Epithelial cell of proximal tubule (primary cell): ENCODE results near the gene TCERG1L. TPM values are rescaled to one million over a fixed set of nuclear protein-coding genes. Genes with fewer than 3 reads are reported as not detected.

Source experiments
- DNase-seq: peaks from one replicate; pipeline ENCODE4 v3.0.0-alpha.2; 2011; ENCODE audit warnings: low read depth
- H3K4me3 ChIP-seq: 2 replicates; pipeline ENCODE4 v1.5.1; 2011; ENCODE audit warnings: low read depth, mild to moderate bottlenecking, low read length
- CTCF ChIP-seq: conservative IDR thresholded peaks from 2 replicates; pipeline ENCODE4 v1.5.1; 2012; ENCODE audit warnings: low read depth, mild to moderate bottlenecking, low read length
- total RNA-seq: library from RNA; depleted of rRNA; stranded (reverse); fragments of >200 nt; gene quantifications from 2 replicates; pipeline ENCODE4 v1.2.3, GENCODE V29; 2015

TCERG1L gene
- total RNA-seq, 1 donor from 2014 or later = not detected

- no peak for TF ChIP-seq CTCF
- DNase-seq = no peak
- no peak overlapping the region for H3K4me3 ChIP-seq
Measured at GRCh38 chr10:131205556-131205955, 106.0 kb downstream of the TCERG1L start.

GRCh38 chr10:131204406-131205152, 106.9 kb downstream of the TCERG1L start:
- no peak for DNase-seq
- TF ChIP-seq CTCF = no peak
- no peak overlapping the region for H3K4me3 ChIP-seq

GRCh38 chr10:131203456-131204357, 107.8 kb downstream of the TCERG1L start:
- no peak overlapping the region for H3K4me3 ChIP-seq
- no peak for DNase-seq
- TF ChIP-seq CTCF = no peak

GRCh38 chr10:131202990-131203389, 108.5 kb downstream of the TCERG1L start:
- DNase-seq = no peak
- TF ChIP-seq CTCF = no peak
- no peak overlapping the region for H3K4me3 ChIP-seq

GRCh38 chr10:131201741-131202515, 109.6 kb downstream of the TCERG1L start:
- TF ChIP-seq CTCF = no peak
- H3K4me3 ChIP-seq = no peak overlapping the region
- DNase-seq = no peak

- DNase-seq = no peak
- TF ChIP-seq CTCF = no peak
- no peak overlapping the region for H3K4me3 ChIP-seq
Measured at GRCh38 chr10:131200856-131201470, 110.6 kb downstream of the TCERG1L start.
